Measurements from ENCODE around the gene ATP6V0E1.

The ATP6V0E1 gene

GRCh38 chr5:172942556-172942955, 41.0 kb upstream of the ATP6V0E1 start:
- no peak overlapping the region for H3K27ac ChIP-seq

DNA sequence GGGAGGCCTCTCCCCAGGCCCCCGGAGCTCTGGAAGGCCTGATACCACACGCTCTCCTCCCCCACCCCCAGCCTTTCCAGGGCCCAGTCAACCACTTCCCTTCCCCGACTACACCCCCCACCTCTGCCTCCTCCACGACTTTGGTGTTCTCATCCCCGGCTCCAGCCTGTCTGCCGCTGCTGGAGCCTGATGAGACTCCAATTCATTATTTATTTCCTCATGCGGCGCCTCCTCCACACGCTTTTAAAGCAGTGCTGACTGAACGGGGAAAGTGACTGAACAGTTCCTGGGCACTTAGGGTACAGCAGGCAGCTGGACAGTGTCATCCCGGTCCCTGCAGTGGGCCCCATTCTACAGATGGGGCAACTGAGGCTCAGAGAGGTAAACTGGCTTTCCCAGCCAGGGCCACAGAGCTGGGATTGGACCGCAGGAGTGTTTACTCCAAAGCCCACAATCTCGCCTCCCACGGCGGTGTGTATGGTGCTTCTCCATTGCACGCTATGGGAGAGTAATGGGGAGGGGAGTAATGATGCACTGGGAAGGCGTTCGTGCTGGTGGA, 40.2 kb upstream of the ATP6V0E1 start:
- no peak overlapping the region for H3K27ac ChIP-seq
- TF ChIP-seq, protein P1, sequence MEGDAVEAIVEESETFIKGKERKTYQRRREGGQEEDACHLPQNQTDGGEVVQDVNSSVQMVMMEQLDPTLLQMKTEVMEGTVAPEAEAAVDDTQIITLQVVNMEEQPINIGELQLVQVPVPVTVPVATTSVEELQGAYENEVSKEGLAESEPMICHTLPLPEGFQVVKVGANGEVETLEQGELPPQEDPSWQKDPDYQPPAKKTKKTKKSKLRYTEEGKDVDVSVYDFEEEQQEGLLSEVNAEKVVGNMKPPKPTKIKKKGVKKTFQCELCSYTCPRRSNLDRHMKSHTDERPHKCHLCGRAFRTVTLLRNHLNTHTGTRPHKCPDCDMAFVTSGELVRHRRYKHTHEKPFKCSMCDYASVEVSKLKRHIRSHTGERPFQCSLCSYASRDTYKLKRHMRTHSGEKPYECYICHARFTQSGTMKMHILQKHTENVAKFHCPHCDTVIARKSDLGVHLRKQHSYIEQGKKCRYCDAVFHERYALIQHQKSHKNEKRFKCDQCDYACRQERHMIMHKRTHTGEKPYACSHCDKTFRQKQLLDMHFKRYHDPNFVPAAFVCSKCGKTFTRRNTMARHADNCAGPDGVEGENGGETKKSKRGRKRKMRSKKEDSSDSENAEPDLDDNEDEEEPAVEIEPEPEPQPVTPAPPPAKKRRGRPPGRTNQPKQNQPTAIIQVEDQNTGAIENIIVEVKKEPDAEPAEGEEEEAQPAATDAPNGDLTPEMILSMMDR (conservative IDR thresholded peaks at IDR 0.05) = no peak

More at GRCh38 chr5:172942556-172942955, 41.0 kb upstream of the ATP6V0E1 start:
- TF ChIP-seq, protein P1 (conservative IDR thresholded peaks at IDR 0.05) = no peak

- H3K27ac ChIP-seq = no peak overlapping the region
- TF ChIP-seq, protein P1 (conservative IDR thresholded peaks at IDR 0.05) = no peak
Observed at GRCh38 chr5:172943906-172944305, 39.7 kb upstream of the ATP6V0E1 start.

DNA sequence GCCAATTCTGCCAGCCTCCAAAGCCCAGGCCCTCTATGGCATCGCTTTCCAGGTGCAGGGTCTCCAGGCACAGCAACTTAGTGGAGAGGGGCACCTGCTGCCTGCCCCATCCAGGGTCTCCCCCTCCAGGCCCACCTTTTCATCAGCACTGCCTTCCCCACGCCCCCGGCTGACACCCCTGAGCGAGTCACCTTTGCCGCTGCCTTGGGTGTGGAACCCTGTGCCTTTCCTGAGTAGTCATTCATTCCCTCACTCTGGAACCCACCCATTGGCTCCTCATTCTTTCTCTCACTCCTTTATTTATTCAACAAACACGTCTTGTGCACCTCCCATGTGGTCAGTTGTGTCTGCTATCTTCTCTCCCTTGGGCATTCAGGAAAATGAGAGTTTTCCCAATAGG, 38.8 kb upstream of the ATP6V0E1 start:
- no peak overlapping the region for H3K27ac ChIP-seq
- TF ChIP-seq, protein P1 (conservative IDR thresholded peaks at IDR 0.05) = no peak

DNA sequence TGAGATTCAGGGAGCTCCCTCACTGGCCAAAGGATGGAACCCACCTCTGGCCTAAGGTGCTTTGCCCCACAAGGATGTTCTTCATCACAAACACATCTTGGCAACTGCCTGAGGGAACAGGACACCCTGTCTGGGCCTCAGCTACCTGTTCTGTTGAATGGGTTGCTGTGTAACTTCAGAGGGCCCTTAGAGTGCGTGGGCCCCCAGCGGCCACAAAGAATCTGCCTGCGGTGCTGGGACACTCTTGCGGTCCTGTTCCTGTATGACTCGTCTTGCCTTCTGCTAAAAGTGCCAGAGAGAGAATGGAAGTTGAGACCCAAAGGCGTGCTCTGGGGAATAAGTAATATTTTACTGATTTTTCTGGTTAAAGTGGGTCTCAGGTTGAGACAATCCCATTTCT, 38.4 kb upstream of the ATP6V0E1 start:
- no peak overlapping the region for H3K27ac ChIP-seq
- TF ChIP-seq, protein P1 (conservative IDR thresholded peaks at IDR 0.05) = no peak

- TF ChIP-seq, protein P1 (conservative IDR thresholded peaks at IDR 0.05) = no peak
- no peak overlapping the region for H3K27ac ChIP-seq
Observed at GRCh38 chr5:172946146-172946545, 37.4 kb upstream of the ATP6V0E1 start.

- TF ChIP-seq, protein P1 (conservative IDR thresholded peaks at IDR 0.05) = no peak
- no peak overlapping the region for H3K27ac ChIP-seq
Observed at GRCh38 chr5:172949426-172949825, 34.1 kb upstream of the ATP6V0E1 start.
